Measurements from ENCODE around the gene MZF1.

DNA sequence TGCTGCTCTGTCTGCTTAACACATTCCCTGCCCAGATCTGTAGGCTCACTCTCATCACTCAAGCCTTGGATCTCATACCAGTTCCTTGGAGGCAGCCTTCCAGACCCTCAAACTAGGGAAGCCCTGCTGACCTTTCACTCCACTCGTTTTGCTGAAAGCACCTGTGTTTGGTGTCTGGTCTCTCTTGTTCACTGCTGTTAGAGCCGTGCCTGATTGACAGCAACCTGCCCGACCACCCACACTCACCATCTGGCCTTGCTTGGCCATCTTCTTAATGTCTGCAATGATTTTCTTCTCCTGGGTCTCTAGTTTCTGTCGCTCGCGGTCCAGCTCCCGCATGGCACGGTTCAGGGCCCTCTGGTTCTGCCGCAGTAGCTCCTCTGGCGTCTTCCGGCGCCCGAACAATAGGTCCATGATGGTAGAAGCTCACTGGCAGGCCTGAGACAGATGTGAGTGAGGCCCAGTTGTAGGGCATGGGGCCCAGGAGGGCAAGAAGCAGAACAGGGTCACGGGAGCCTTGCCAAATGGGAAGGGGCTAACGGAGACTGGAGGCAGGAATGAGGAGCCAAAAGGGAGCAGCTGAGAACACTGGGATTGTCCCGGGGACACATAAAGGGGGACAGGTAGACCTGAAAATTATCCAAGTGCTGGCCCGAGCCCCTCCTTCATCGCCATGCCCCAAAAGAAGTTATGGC is 19.2 kb downstream of the MZF1 start:
- TF ChIP-seq CTCF (conservative IDR thresholded peaks at IDR 0.05 in 1 of 2, IDR thresholded peaks at IDR 0.05 in 1 of 2; ENCODE audit: low read depth in 1 of 2, low read length in 2 of 2), result no peak
- no peak for TF ChIP-seq EZH2 (IDR thresholded peaks at IDR 0.05; ENCODE audit: low read length, missing control alignments)

Data from fibroblast of lung (primary cell).